Measurements from ENCODE around the gene RBM38. TPM values are rescaled to one million over a fixed set of nuclear protein-coding genes. Genes with fewer than 3 reads are reported as not detected.

RBM38 gene
- total RNA-seq, 1 donor from 2014 or later: 24.8 TPM

DNA sequence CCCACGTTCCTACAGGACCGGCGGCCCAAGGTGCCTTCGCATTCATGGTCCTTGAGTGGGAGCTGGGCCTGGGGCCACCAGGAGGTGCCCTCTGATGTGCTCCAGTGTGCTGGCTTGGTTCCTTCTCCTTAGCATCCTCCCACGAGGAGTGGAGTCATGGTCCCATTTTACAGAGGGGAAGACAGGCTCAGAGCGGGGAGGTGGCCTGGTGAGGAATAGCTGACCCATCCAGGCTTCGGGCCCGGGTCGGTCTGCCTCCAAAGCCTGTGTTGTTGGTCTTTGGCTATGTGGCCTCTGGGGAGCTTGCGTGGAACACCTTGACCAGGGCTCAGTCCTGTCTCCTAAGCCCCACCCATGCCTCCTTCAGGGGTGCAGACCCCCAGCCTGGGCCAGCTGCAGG lies 22.8 kb downstream of the RBM38 start:
- Histone ChIP-seq H3K4me1 (no peaks in the 10 kb centered on the region), H3K36me3 (peaks cover 0 to 6% of the 10 kb centered on the region in 2 donors), H3K4me3 (no peak overlapping the region), H3K9me3 (no peaks in the 10 kb centered on the region), H3K27ac (no peak overlapping the region), H3K27me3 (no peaks in the 10 kb centered on the region)
- DNase-seq (ENCODE audit: extremely low spot score in 2 of 2): no peak
- intact Hi-C loops (cut with DNase I): no loop called here
- TF ChIP-seq POLR2A (IDR thresholded peaks at IDR 0.05): no peak
- TF ChIP-seq POLR2AphosphoS5 (IDR thresholded peaks at IDR 0.05; ENCODE audit: insufficient read depth in 1 of 2, low read depth in 1 of 2): no peak
- TF ChIP-seq, protein P1, sequence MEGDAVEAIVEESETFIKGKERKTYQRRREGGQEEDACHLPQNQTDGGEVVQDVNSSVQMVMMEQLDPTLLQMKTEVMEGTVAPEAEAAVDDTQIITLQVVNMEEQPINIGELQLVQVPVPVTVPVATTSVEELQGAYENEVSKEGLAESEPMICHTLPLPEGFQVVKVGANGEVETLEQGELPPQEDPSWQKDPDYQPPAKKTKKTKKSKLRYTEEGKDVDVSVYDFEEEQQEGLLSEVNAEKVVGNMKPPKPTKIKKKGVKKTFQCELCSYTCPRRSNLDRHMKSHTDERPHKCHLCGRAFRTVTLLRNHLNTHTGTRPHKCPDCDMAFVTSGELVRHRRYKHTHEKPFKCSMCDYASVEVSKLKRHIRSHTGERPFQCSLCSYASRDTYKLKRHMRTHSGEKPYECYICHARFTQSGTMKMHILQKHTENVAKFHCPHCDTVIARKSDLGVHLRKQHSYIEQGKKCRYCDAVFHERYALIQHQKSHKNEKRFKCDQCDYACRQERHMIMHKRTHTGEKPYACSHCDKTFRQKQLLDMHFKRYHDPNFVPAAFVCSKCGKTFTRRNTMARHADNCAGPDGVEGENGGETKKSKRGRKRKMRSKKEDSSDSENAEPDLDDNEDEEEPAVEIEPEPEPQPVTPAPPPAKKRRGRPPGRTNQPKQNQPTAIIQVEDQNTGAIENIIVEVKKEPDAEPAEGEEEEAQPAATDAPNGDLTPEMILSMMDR (IDR thresholded peaks at IDR 0.05): no peak

DNA sequence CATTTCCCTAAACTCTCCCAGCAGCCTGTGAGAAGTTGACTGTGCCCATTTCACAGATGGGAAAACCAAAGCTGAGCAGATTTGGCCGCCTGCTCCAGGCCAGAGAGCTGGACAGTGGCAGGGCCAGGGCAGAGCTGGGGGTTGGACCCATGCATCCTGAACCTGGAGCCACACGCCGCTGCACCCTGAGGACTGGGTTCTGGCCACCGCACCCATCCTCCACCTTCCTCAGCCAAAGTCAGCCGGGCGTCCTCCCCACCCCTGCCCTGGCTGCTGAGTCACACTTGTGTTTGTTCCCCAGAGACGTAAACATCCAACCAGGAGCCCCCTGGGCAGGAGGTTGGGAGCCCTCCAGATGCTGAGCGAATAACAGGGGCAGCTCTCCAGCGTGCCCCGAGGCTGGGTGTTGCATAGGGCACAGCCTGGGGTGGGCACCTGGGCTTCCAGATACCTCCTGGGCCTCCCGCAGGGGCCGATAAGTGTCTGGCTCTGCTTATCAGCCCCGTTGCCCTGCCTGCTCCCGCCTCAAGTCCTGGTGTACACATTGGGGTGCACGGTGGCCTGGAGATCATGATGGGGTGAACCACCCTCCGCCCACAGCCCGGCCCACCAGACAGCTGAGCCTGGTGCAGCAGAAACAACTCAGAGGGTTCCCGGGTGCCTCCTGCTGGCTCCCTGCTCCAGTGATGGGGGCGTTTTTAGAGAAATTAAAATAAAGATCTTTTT lies 23.8 kb downstream of the RBM38 start:
- Histone ChIP-seq H3K4me3 (no peak overlapping the region), H3K27ac (no peak overlapping the region), H3K9me3 (no peaks in the 10 kb centered on the region), H3K4me1 (no peaks in the 10 kb centered on the region), H3K27me3 (no peaks in the 10 kb centered on the region), H3K36me3 (no peaks in the 10 kb centered on the region)
- DNase-seq (ENCODE audit: extremely low spot score in 2 of 2): no peak
- intact Hi-C loops (cut with DNase I): no loop called here
- TF ChIP-seq POLR2AphosphoS5 (IDR thresholded peaks at IDR 0.05; ENCODE audit: insufficient read depth in 1 of 2, low read depth in 1 of 2) (peak in 1 of 2 donors; percentile 39), POLR2A (IDR thresholded peaks at IDR 0.05) (no peak)

DNA sequence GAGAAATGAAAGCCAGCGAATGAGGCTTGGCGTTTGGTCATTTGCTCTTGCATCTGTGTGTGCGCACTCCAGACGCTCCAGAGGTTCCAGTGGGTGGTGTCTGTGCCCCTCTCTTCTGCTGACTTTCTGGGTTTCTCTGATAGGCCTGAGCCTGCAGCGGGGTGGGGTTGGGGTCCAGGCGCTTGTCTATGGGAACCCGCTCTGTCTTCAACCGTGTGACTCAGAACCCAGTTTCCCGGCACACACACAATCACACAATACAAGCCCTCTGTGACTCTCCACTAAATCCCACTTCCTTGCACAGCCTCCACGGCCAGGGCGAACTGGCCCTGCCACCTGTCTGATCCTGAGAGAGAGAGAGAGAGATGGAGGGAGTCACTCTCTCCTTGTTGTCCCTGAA lies 24.6 kb downstream of the RBM38 start:
- intact Hi-C loops (cut with DNase I): no loop called here
- TF ChIP-seq, protein P1 (IDR thresholded peaks at IDR 0.05): no peak
- TF ChIP-seq POLR2AphosphoS5 (IDR thresholded peaks at IDR 0.05; ENCODE audit: insufficient read depth in 1 of 2, low read depth in 1 of 2) (no peak), POLR2A (IDR thresholded peaks at IDR 0.05) (no peak)
- Histone ChIP-seq H3K27me3 (no peaks in the 10 kb centered on the region), H3K9me3 (no peaks in the 10 kb centered on the region), H3K4me3 (no peak overlapping the region), H3K36me3 (no peaks in the 10 kb centered on the region), H3K27ac (no peak overlapping the region), H3K4me1 (no peaks in the 10 kb centered on the region)
- DNase-seq (ENCODE audit: extremely low spot score in 2 of 2): no peak

DNA sequence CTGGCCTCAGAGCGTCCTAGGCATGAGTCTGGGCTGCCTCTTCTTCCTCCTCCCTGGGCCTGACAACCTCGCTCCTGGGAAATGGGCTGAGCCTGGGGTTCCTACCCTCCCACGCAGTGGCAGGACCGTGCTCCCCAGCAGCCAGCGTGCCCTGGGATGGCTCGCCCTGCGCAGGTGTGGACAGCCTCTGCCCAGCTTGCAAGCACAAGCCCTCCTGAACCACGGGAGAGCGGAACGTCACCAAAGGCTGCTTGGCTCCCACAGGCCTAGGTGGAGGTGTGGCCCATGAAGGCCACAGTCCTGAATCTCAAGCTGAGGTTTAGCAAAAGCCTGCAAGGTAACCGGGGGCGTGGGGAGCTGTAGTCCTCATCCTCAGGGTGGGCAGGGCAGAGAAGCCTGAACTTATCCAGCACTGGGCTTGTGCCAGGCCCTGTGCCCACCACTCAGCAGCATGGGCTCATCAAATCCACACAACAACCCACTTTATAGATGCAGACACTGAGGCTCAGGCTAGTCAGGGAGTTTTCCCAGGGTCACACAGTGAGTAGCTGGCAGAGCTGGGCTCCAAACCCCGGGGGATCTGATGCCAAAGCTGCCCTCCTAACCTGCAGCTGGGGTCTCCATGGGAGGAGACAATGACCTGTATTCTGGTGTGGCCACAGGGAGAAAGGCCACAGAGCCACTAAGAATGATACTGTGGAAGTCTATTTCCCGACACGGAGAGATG lies 25.3 kb downstream of the RBM38 start:
- Histone ChIP-seq H3K27ac (no peak overlapping the region), H3K27me3 (no peaks in the 10 kb centered on the region), H3K4me3 (no peak overlapping the region), H3K36me3 (no peaks in the 10 kb centered on the region), H3K9me3 (no peaks in the 10 kb centered on the region), H3K4me1 (no peaks in the 10 kb centered on the region)
- TF ChIP-seq, protein P1 (IDR thresholded peaks at IDR 0.05): no peak
- no peak for TF ChIP-seq POLR2A (IDR thresholded peaks at IDR 0.05)
- no peak for TF ChIP-seq POLR2AphosphoS5 (IDR thresholded peaks at IDR 0.05; ENCODE audit: insufficient read depth in 1 of 2, low read depth in 1 of 2)
- intact Hi-C loops (cut with DNase I): no loop called here
- DNase-seq (ENCODE audit: extremely low spot score in 2 of 2): no peak

DNA sequence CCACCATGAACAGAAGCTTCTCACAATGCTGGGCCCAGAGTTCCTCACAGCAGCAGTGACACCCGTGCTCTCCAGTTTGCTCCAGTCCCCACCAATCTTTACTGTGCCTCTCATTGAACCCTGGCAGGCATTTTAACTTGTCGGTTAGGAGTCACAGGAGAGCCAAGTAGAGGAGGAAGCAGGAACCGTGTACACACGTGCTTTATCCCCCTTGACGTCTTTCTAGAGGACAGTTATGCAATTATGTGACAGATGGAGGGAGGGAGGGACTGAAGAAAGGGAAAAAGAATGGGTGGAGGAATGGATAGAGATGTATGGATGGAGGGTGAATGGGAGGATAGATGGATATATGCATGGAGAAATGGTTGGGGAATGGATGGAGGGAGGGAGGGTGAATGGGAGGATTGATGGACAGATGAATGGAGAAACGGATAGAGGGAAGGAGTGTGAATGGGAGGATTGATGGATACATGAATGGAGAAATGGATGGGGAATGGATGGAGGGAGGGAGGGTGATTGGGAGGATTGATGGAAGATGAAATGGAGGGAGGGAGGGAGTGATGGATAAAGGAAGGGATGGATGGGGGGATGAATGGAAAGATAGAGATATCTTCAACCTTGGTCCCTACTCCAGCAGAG lies 26.0 kb downstream of the RBM38 start:
- no peaks in the 10 kb centered on the region for H3K4me1 ChIP-seq
- H3K27me3 ChIP-seq: no peaks in the 10 kb centered on the region
- no peak overlapping the region for H3K27ac ChIP-seq
- no peak overlapping the region for H3K4me3 ChIP-seq
- no peaks in the 10 kb centered on the region for H3K36me3 ChIP-seq
- no peaks in the 10 kb centered on the region for H3K9me3 ChIP-seq
- DNase-seq (ENCODE audit: extremely low spot score in 2 of 2): no peak
- intact Hi-C loops (cut with DNase I): no loop called here
- TF ChIP-seq POLR2AphosphoS5 (IDR thresholded peaks at IDR 0.05; ENCODE audit: insufficient read depth in 1 of 2, low read depth in 1 of 2) (no peak), POLR2A (IDR thresholded peaks at IDR 0.05) (no peak)
- TF ChIP-seq, protein P1 (IDR thresholded peaks at IDR 0.05): no peak

All from vagina (tissue), 2 donors.